ENCODE measurements around the gene DDX41. TPM values are rescaled to one million over a fixed set of nuclear protein-coding genes. Genes with fewer than 3 reads are reported as not detected.
A peak's percentile ranks its signal among the peaks of the same experiment; 100 is the strongest.

DDX41 gene
- total and polyA plus RNA-seq, 8 donors = 54.9 to 263 (median 82.0) TPM

DNA sequence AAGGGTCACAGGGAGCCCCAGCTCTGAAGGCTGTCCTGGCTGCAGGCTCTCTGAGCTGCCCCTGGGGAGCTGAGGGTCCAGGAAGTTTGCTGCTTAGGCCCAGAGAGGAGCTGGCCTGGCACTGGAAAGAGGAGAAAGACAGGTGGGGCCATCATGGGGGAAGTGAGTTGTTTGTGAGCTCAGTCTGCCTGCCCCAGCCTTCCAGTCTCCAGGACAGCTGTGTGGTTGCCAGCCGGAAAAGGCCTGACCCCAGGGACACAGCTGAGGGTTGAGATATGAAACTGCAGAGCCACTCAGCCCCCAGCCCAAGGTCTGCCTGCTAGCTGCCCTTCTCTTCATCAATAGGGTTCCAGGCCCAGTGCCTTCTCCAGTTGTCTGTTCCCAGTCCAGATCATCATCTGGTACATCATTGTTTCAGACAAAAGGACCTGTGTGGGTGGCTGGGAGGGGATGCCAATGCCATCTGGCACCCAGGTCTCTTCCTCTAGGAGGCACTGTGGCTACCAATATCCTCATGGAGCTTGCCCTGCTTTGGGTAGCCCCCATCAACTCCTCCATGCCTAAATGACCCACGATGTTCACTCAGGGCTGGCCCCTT is 4.3 kb upstream of the DDX41 start:
- TF ChIP-seq, protein P1, sequence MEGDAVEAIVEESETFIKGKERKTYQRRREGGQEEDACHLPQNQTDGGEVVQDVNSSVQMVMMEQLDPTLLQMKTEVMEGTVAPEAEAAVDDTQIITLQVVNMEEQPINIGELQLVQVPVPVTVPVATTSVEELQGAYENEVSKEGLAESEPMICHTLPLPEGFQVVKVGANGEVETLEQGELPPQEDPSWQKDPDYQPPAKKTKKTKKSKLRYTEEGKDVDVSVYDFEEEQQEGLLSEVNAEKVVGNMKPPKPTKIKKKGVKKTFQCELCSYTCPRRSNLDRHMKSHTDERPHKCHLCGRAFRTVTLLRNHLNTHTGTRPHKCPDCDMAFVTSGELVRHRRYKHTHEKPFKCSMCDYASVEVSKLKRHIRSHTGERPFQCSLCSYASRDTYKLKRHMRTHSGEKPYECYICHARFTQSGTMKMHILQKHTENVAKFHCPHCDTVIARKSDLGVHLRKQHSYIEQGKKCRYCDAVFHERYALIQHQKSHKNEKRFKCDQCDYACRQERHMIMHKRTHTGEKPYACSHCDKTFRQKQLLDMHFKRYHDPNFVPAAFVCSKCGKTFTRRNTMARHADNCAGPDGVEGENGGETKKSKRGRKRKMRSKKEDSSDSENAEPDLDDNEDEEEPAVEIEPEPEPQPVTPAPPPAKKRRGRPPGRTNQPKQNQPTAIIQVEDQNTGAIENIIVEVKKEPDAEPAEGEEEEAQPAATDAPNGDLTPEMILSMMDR (IDR thresholded peaks at IDR 0.05) = no peak
- TF ChIP-seq POLR2A (IDR thresholded peaks at IDR 0.05) = no peak
- no peak for TF ChIP-seq POLR2AphosphoS5 (IDR thresholded peaks at IDR 0.05)
- no peak for TF ChIP-seq EP300 (IDR thresholded peaks at IDR 0.05)
- intact Hi-C loops (cut with DNase I; ENCODE audit: low total_unique reads) = no loop called here
- Histone ChIP-seq H3K4me1 (peaks cover 2 to 18% (median 14%) of the 10 kb centered on the region in 4 donors), H3K4me3 (no peak overlapping the region), H3K27me3 (no peaks in the 10 kb centered on the region), H3K9me3 (no peaks in the 10 kb centered on the region), H3K27ac (no peak overlapping the region), H3K36me3 (peaks cover 47 to 69% (median 68%) of the 10 kb centered on the region in 4 donors)
- 67 to 88% (median 81%) methylated on average over 1 to 2 of the region's 2 CpGs for whole genome bisulfite sequencing, 5 donors
- no peak for DNase-seq

DNA sequence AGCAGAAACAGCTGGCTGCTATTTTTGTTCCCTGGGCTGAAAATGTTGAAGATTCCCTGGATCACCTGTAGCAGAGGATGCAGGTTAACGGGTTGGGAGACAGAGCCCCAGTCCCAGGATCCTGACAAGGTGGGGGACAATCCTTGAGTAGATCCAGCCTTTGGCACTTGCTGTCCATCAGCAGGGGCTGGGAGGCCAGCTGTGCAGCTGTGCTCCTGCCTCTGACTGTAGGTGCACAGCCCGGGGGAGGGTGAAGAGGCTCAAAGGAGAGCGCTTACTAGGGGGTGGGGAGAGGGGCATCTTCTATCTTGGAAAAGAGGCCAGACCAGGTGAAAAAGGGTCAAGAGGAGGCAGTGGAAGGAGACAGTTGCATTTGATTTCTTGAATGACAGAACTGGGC is 3.5 kb upstream of the DDX41 start:
- WGBS, 5 donors = 84 to 100% (median 96%) methylated on average over 3 of the region's 3 CpGs
- no peak for DNase-seq

GRCh38 chr5:177519463-177520235 is 2.9 kb upstream of the DDX41 start:
- 81 to 93% (median 84%) methylated on average over 13 of the region's 13 CpGs for WGBS, 5 donors
- TF ChIP-seq POLR2A (IDR thresholded peaks at IDR 0.05) (no peak), EP300 (IDR thresholded peaks at IDR 0.05) (no peak), POLR2AphosphoS5 (IDR thresholded peaks at IDR 0.05) (no peak)
- TF ChIP-seq, protein P1 (IDR thresholded peaks at IDR 0.05) = no peak
- Histone ChIP-seq H3K9me3 (no peaks in the 10 kb centered on the region), H3K27me3 (no peaks in the 10 kb centered on the region), H3K4me1 (peaks cover 8 to 31% (median 27%) of the 10 kb centered on the region in 4 donors), H3K36me3 (peaks cover 37 to 67% (median 64%) of the 10 kb centered on the region in 4 donors), H3K27ac (peak overlapping the region in 1 of 5 donors; percentile 5), H3K4me3 (no peak overlapping the region)
- DNase-seq = no peak
- intact Hi-C loops (cut with DNase I; ENCODE audit: low total_unique reads) = no loop called here

More for the DNA sequence above, 3.5 kb upstream of the DDX41 start:
- no peaks in the 10 kb centered on the region for H3K9me3 ChIP-seq
- no peaks in the 10 kb centered on the region for H3K27me3 ChIP-seq
- H3K36me3 ChIP-seq = peaks cover 42 to 67% (median 64%) of the 10 kb centered on the region in 4 donors
- no peak overlapping the region for H3K27ac ChIP-seq
- TF ChIP-seq, protein P1 (IDR thresholded peaks at IDR 0.05) = no peak
- TF ChIP-seq POLR2A (IDR thresholded peaks at IDR 0.05) = no peak
- no peak for TF ChIP-seq POLR2AphosphoS5 (IDR thresholded peaks at IDR 0.05)
- TF ChIP-seq EP300 (IDR thresholded peaks at IDR 0.05) = no peak
- intact Hi-C loops (cut with DNase I; ENCODE audit: low total_unique reads) = no loop called here
- H3K4me3 ChIP-seq = no peak overlapping the region
- peaks cover 8 to 25% (median 21%) of the 10 kb centered on the region in 4 donors for H3K4me1 ChIP-seq

- Histone ChIP-seq H3K4me1 (peaks cover 8 to 39% (median 32%) of the 10 kb centered on the region in 4 donors), H3K27ac (no peak overlapping the region), H3K27me3 (no peaks in the 10 kb centered on the region), H3K36me3 (peaks cover 51 to 67% (median 64%) of the 10 kb centered on the region in 4 donors), H3K4me3 (peak overlapping the region in 3 of 4 donors; percentile 91 to 100 (median 99)), H3K9me3 (no peaks in the 10 kb centered on the region)
- TF ChIP-seq, protein P1 (IDR thresholded peaks at IDR 0.05) = no peak
- TF ChIP-seq POLR2A (IDR thresholded peaks at IDR 0.05) (no peak), EP300 (IDR thresholded peaks at IDR 0.05) (no peak), POLR2AphosphoS5 (IDR thresholded peaks at IDR 0.05) (no peak)
- DNase-seq = no peak
- intact Hi-C loops (cut with DNase I; ENCODE audit: low total_unique reads) = no loop called here
- WGBS, 5 donors = 77 to 91% (median 86%) methylated on average over 7 of the region's 7 CpGs
Observed at GRCh38 chr5:177515580-177515979, 1.2 kb downstream of the DDX41 start.
